ENCODE measurements around the gene KRT12.

KRT12 gene

DNA sequence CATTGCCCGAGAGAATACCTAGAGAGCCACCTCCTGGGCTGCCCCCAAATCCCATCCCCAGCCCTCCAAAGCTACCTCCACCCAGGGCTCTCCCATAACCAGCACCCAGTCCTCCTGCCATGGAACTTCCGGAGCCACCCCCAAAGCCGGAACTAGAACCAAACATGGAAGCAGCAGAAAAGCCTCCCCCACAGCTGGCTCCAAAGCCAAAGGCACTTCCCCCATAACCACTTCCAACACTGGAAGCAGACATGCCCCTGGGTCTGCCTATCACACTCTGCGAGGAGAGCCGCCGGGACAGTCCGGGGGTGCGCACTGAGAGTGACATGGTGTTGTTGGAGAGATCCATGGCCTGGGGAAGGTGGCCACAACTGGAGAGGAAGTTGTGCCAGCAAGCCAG is at the start of gene KRT12:
KRT12 (minus strand) TSS at position 386 of the 400 bp plus-strand sequence; CDS start at position 349, 37 bp downstream.
- no peak for DNase-seq

DNA sequence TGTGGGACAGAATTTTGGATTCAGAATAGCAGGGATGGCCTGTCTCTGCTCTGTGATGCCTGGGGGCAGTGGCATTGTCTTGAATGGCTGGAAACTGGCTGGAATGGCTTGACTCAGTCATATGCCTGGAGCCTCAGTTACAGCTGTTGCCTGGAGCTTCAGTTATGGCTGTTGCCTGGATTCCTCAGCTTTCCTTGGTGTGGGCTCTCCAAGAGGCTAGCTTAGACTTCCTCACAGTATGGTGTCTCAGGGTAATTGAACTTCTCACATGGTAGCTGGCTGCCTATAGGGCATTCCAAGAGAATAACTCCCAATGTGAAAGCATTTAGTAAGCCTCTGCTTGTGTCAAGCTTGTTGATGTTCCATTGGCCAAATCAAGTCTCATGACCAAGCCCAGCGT is 49.3 kb upstream of the KRT12 start:
- no peak for DNase-seq

DNA sequence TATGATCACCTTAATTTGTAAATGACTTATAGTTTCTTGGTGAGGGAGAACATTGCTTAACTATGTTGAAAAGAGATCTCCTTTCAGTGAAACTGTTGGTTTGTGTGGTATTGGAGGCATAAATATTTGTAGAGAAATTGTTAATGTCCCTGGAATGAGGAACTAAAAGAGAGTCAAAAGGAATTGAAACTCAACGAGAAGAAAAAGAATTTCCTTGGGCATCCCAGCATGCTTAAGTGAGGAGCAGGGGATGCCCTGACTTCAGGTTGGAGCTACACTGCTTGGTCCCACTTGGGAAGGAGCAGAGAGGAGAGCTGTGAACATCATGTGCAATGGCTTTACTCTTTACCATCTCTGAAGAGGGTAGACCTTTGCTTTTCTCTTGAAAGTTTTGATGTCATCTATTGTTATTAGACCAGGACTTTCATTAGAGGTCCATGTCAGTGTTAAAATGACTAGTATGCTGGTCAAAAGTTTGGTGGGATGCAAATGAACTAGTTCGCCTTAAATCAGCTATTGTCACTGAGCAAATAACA is 48.8 kb upstream of the KRT12 start:
- peak; percentile 62 for DNase-seq

DNA sequence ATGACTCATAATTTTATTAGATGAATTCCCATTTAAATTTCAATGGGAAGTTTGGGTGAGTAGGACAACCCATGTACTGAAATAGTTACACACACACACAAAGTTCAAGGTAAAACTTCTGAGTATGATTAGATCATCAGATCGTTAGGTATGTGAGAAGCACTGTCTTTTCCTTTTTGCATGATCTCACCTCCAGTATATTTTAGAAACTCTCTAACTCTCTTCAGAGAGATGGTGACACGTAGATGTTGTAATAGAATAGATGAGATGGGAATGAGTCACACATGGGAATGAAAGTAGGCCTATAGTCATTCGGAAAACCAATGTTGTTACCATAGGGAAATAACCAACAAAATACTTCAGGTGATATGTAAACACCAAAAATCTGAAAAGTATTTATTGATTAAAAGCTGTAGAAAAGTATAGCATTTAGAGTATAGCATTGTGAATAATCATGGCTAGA is 48.2 kb upstream of the KRT12 start:
- peak; percentile 94 for DNase-seq

DNA sequence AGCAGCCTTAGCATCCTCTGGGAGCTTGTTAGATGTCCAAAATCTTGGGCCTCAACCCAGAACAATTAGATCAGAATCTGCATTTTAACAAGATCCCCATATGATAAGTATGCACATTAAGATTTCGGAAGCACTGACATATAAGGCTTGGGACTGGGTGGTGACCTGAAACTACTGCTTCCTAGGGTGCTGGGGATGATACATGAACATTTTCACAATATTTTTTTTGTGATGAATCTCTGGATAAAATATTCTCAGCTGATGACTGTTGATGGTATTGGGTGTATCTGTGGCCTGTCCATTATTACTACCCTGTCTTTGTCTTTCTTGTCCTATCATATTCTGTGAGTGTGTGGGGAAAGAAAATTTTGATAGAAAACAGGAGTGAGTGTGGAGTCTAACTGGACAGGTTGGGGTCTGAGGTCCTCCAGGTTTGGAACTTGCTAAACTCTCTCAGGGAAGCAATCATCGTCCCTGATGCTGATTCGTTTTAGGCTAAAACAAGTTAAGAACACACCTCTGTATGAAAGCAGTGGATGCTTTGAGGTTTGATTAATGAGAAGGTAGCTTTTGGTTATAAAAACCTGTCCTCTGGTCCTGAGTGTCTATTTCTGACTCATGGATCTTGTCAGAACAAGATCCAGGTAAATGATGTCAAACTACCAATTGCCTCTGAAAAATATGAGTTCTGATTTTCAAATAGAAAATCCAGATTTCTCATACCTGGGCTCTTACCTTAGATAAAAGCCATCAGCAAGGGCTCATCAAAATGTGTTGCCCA is 47.2 kb upstream of the KRT12 start:
- no peak for DNase-seq

DNA sequence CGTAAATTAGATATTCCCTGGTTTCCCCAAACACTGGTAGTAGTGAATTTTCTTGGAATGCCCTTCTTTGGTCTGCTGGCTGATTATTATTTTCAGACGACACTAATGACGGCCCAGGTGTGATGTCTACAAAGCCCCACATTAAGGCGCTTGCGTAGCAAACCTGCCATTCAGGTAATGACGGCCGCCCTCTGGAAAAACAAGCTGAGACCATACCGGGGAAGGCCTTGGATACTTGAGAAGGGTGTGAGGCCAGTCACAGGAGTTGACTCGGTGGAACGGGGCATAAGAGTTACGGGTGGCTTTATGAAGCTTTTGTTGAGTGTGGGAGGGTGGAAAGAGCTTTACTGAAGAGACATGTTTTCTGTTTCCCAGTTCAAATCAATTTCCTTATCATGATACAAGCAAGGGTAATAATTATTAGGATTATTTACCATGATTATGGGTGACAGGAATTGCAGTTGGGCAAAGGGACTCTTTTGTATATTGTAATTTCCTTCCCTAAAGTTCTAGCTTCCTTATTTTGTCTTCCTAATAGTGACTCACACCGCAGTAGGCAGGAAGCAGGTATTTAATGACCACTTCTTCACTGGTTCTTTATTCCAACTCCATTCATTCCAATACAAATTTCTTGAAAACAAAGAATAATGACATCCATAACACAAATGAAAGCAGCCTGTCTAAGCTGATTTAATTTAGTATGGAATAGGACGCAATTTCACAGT is 45.6 kb upstream of the KRT12 start:
- DNase-seq, result no peak

DNA sequence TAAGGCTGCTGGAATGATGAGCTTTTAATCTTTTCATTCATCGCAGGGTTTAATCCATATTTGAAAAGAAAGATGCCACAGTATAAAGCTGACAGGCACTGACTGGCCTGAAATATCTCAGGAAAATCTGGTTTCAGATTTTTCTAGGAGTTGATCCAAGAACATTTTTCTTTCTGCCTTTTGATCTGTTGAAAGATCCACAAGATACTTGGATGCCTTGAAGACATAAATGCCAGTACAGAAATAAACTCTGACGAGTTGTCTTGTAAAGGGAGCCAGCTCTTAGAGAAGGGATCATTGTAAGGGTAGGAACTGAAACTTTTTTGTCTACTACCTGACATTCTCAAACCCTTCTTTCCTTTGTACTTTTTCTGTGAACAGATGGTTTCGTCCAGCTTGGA is 43.4 kb upstream of the KRT12 start:
- DNase-seq, result peak; percentile 93

DNA sequence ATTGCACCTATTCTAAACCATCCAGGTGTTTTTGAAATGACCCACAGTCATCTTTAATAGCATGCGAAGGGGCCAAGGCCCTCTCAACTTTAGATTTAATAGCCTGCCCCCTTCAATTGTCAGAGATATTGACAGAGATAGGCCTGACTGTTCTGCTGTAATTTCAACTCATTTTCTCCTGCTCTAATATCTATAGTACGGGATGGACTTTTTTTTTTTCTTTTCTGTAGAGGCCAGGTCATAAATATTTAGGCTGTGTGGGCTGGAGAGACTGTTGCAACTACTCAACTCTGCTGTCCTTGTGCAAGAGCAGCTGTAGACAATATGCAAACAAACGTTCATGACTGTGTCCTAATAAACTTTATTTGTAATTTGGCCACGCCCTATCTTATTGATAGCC is 42.7 kb upstream of the KRT12 start:
- peak; percentile 65 for DNase-seq

DNA sequence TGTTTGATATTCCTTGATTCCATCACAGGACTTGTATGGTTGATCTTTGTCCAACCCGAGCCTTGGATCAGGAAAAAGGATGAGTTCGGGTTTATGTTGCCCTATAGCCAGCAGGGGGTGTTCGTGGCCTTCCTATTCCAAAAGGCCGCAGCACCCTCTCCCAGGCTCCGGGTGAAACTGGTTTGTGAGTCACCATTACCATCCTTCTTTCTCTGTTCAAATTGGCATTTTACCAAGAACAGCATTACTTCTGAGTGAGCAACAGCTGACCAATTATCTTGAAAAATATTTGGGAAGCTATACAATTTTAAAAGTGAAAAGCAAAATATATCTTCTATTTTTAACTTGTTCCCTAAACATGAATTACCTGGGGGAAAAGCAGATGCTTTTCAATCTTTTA is 42.3 kb upstream of the KRT12 start:
- peak; percentile 98 for DNase-seq

DNA sequence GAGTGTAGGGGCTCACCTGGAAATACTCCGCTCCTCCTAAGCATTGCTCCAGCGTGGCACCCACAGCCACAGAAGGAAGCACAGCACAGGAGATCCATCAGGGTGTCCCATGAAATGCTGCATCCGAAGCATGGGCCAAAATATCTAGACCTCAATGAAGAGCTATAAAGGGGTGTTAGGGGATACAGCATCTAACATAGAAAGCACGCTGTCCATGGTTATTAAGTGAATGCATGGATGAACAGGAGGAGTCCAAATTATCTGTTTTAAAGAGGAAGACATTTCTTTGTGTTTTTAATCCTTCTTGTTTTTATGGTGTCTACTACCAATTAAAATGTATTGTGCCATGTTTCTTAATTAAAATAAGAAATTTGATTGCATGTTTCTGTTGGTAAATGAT is 39.6 kb upstream of the KRT12 start:
- no peak for DNase-seq

DNA sequence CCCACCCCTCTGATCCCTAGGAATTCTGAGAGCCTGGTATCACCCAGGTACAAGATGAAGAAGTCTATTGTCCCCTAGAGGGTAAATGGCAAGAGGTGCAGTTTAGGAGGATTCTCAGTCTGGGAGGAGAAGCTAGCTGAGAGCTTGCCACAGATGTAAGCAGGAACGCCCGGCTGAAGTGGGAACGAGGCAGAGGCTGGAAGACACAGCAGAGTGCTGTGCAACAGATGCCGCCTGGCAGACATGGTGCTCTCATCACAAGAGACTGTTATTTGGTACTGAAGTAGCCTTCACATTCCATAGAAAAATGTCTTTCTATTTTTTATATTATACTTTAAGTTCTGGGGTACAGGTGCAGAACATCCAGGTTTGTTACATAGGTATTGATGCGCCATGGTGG is 38.3 kb upstream of the KRT12 start:
- no peak for DNase-seq

DNA sequence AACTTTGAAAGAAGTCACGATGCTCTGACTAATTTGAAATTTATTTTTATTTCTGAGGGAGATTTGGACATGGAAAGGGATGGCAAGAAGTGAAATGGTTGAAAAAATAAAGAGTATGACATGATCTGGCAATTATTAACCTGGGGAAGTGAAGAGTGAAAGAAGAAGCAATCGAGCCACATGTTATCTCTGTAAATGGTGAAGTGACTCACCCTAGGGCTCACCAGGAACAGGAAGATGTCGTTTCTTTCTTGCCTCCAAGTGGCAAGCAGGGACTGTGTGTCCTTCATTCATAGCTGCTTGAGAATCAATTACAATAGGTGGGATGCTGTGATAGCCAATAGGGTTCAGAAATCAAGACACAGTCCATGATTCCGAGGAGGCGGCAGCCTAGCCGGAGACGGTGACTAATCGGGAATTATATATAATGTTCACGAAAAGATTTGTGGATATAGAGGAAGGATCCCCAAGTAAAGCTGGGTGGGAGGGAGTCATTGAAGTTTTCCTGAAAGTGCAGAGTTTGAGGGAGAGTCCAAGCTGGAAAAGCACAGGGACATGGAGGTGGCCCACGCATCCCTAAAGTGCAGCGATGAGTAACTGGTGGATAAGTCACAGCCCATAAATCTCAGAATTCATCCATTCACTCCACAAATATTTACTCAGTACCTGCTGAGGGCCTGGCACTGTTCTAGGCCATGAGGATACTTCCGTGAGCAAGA is 36.3 kb upstream of the KRT12 start:
- DNase-seq, result peak; percentile 43

DNA sequence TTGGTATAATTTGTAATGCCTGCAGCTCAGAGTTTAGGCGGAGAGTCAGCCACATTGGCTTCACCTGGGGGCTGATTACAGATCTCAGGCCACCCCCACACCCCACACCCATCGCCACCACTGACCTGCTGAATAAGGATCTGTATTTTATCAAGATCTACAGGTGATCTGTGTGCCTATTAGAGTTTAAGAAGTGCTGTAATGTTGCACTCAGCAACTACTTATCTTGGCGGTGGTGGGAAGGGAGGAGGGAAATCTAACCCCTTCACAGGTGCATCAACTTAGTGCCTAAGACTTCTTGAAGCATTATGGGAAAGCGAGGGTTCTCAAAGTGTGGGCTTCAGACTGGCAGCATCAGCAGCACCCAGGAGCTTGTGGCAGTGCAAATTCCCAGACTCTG is 35.5 kb upstream of the KRT12 start:
- DNase-seq, result no peak

DNA sequence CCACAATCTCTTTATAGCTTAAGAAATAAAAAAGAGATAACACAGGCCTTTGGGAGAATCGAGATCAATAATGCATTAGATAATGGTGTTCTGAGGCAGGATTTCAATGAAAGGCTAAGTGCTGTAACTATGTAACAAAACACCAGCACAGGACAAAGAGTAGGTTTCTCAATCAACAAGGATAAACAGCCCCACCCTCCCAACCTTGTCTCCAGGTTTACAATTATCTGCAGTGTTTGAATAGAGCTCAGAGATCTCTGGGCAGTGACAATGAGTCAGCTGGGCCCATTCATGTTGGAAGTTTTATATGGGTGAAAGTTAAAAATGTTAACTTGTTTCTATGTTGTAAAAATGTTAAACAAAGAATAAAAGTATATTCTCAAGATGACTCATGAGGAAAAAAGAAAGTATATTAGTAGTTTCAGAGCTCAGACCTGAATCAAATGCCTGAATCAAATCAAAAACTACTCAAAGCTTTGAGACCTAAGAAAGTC is 35.0 kb upstream of the KRT12 start:
- DNase-seq, result no peak

DNA sequence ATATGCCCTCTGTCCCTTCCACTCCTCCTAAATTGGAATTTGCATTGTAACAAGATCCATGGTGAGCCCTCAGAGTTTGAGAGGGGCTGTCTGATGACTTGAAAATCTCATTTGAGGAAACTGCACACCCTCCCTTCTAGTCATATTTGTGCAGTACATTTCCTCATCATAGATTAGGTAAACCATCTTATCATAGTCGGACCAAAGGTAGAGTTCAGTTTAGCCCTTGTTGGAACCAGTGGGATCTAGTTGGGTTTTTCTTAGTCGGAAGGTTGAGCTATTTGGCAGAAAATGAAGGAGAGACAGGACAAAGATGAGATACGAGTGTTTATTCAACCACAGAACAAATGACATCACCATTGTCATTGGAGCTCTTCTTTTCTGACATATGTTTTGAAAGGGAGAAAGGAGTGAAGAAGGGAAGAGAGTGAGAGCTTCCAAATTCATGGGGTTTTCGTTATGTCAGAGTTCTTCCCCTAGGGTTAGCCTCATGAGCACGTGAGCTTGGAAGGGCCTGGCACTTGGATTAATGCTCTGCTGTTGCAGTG is 33.9 kb upstream of the KRT12 start:
- DNase-seq, result no peak

DNA sequence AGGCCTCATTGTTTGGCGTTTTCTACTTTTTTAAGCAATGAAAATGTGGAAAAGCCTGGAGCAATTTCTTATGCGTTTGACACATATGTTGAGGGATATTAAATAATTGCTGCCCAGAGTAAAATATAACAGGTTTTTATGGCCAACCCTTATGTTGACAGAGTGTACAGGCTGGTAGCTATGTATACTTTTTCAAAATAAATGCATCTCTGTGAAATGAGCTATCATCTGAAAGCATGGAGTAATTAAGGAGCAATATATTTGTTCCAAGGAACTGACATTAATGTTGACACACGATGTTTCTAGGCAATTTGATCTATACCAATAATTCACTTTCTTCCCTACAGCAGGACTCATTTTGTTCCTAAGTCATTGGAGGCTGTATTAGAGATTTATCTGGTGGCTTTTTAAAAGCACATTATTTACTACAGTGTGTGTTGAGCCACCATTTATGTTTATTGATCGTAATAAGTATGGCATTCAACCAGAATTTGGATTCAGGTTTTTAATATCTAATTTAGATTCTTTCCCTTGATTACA is 30.0 kb upstream of the KRT12 start:
- DNase-seq, result no peak

DNA sequence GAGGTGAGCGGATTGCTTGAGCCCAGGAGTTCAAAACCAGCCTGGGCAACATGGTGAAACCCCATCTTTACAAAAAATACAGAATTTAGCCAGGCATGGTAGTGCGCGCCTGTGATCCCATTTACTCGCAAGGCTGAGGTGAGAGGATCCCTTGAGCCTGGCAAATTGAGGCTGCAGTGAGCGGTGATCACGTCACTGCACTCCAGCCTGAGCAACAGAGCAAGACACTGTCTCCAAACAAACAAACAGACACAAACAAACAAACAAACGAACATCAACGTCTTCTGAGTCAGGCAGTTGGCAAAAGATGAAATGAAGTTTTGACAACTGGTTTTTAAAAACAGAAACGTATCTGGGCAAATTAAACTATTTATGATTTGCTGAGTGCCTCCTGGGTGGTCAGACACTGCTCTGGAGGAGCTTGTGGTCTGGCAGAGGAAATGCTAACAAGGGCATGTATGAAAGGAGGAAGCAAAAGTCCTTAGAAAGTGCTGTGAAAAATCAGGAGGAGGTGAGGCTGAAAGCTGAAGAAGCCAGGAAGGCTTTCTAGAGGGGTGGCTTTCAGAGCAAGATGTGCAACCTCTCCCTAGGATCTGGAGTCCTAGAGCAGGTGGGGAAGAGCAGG is 28.2 kb upstream of the KRT12 start:
- DNase-seq, result no peak

DNA sequence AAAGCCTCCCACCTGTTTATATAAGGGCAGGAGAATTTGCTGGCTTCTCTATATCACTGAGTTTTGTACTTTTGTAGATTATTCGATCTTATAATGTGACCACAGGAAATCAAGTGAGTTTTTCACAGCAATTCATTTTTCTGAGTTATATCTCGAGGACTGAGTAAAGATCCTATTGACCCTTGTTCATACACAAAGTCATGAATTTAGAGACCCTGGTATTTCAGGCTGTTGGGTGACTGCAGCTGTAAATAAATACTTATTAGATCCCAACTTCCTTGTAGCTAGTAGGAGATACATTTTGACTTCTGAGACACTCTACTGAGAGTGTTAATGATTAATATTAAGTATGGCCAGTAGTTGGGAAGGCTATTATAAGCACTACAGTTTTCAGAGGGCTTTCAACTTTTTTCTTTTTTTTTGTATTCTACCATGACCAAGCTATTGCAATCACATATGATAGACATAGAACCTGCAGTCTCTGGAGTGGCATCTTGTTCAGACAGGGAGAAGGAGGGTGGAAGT is 21.2 kb upstream of the KRT12 start:
- DNase-seq, result no peak

DNA sequence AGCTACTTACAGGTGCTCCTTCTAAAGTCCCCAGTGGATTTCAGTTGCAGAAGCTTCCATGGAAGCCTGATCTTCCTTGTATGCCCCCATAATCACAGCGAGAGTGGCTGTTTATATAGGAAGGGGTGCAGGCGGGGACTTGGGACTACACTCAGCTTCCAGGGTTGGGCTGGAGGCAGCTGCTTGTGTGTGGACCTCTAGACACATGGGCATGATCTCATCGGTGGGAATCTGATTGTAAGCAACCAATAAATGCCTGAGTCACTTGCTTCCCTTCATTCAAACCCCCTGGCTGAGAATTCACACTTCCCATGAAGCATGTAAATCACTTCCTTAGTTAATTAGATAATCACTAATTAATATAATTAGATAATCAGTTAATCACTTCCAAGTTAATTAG is 19.1 kb upstream of the KRT12 start:
- DNase-seq, result peak; percentile 18

DNA sequence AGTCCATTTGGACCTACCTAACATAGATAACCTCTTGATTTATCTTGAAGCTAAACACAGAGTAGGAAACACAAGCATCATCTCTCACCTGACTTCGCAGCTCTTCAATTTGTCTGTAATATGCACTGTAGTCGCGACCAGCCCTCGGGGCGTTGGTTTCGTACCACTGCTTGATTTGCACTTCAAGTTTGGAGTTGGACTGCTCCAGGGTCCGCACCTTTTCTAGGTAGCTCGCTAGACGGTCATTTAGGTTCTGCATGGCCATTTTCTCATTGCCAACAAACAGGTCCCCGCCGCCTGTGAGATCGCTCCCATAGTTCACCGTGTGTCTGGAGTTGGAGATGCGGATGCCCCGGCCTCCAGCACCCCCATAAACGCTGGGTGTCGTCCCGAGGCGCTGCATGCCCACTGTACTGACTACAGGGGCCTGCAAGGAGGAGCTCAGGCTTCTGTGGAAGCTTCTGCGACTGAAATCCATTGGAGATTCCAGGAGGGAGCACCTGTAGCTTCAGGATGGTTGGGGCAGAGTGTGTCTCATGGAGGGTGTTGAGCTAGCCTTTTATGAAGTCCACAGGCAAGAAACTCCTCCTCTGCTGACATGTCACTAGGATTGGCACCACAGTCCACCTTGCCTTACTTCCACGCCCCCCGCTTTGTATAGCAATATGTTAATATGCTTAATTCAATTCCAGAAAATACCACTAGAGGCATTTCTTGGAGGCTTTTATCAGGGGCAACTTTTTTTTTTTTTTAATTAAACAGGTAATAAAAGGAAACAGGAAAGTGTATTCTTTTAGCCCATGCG is 17.9 kb upstream of the KRT12 start, which contains the start of gene KRT20:
KRT20 (minus strand) TSS at position 535 of the 805 bp plus-strand sequence; CDS start at position 478, 57 bp downstream.
- DNase-seq, result no peak

Data from fibroblast of upper back skin (primary cell).